SH-SY5Y (cell line): ENCODE measurements around the gene MRPS23.

Source experiments
- GATA2 ChIP-seq: IDR thresholded peaks from 2 replicates; pipeline ENCODE4 v1.6.1; 2011; ENCODE audit warnings: mild to moderate bottlenecking, low read depth, low read length
- GATA3 ChIP-seq: IDR thresholded peaks from 2 replicates; pipeline ENCODE4 v1.6.1; 2011; ENCODE audit warnings: low read depth, mild to moderate bottlenecking, low read length, moderate library complexity

DNA sequence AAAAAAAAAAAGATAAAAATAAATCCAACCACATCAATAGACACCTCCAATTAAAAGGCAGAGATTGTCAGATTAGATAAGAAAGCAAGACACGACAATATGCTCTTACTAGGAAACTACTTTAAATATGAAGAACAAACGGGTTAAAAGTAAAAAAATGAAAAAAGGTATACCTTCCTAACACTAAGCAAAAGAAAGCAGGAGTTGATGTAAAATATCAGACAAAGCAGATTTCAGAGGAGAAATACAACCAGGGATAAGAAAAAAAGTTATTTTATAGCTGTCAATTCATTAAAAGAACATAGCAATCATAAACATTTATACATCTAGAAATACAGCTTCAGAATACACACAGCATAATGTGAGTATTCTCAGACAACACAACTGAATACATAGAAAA is 55.0 kb downstream of the MRPS23 start:
- TF ChIP-seq GATA3, result no peak
- no peak for TF ChIP-seq GATA2
